NCI-H526 treated with DMSO at 0.1 percent for 48 hours (cell line): ENCODE results near the gene NPVF.

Source experiments
- DNase-seq: peaks from one replicate; lab custom pipeline; 2025; lab: John Stamatoyannopoulos, UW

Gene NPVF

DNA sequence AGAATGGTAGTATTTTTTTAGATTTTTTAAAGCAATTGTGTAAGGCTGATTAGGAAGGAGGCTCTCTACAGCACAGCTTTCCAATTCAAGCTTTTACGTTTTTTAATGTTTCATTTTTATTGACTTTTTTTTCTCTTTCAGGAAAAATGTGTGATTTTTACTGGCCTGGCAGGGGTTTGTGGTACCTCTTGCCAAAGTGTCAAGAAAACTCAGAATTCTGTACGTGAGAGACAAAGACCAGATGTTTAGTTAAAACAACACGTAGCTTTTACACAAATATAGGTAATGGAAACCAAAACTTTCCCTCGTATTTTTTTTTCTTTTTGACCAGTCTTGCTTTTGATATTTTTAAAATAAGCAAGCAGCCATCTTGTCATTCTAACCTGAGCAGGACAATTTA is 6.0 kb upstream of the NPVF start:
- DNase-seq, result no peak

DNA sequence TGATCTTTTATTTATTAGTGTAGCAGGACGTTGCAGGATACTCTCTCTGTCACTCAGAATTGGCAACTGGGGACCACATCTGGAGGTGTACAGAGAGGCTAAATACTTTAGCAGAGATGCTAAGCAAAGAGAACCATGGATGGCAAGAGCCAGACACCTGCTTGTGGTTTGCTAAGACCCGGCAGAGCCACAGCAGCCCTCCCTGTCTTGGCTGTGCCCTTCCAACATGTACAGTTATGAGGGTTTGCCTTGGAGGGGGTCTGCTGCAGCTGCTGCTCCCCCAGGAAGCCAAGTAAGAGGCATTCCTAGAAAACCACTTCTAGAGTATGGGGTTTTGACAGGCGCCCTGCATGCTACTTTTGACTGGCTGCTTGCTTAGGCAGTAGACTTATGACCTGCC is 5.1 kb downstream of the NPVF start:
- DNase-seq, result no peak

DNA sequence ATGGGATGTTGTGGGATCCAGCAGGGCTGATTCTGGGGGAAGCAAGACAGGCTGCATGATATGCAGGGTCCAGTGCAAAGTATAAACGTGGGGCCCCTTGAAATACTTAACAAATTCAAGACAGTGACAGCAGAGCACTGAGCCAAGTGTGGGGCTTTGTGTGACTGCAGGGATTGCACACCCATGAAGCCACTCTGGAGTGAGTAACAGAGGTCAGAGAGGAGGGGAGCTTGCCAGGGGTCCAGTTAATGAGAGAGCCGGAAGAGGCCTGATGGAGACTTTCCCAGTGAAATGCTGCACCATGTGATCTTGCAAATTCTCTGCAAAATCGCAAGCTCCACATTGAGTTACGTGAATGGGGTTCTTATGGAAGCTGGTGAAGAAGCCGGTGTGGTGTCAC is 5.6 kb downstream of the NPVF start:
- DNase-seq, result no peak

DNA sequence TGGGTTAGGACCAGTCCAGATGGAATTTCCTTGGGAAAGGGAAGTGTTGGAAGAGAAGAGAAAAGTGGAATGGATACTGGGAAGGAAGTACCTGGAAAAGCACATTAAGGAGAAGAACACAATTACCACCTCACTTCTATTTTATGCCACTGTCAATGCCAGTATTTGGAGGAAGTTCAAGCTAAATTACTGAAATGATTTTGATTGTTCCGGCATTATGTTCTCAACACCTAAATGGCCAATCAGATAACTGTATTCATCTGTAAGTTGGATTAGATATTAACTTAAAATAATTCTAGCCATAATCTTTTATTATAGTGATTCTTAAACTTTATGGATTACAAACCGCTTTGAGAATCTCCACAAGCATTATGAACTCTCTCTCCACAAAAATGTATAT is 7.3 kb downstream of the NPVF start:
- no peak for DNase-seq

DNA sequence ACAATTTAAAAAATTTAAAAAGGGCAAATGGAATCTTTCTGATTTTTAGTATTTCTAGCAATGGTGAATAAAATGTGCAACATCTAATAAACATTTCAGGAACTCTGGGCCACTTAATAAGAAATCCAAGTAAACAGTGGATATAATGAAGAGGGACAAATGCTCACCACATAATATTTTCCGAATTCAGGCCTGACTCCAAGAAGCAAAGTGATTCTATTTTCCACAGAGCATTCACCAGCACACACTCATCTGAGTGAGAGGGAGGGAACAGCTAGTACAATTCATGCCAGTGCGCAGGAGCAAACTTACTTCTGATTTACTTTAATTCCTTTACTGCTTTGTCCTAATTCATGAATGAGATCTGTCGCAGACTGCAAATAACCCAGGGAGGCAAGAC is 10.1 kb downstream of the NPVF start:
- no peak for DNase-seq

DNA sequence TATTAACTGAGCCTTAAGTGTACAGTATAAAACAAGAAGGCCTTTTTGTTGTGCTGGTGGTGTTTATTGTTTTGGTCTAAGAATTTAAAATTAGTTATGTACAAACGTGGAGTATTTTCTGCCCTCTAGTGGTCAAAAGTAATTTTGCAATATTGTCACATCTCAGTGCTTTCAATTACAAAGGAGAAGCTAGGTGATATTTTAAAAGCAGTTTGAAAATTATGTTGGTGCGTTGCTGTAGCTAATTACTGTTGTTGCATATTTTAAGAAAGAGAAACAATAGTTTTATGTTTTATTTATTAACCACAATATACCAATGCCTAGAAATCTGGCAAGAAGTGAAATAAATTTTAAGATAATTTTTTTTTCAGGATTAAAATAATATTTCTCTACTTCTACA is 11.4 kb downstream of the NPVF start:
- peak; percentile 24 for DNase-seq

DNA sequence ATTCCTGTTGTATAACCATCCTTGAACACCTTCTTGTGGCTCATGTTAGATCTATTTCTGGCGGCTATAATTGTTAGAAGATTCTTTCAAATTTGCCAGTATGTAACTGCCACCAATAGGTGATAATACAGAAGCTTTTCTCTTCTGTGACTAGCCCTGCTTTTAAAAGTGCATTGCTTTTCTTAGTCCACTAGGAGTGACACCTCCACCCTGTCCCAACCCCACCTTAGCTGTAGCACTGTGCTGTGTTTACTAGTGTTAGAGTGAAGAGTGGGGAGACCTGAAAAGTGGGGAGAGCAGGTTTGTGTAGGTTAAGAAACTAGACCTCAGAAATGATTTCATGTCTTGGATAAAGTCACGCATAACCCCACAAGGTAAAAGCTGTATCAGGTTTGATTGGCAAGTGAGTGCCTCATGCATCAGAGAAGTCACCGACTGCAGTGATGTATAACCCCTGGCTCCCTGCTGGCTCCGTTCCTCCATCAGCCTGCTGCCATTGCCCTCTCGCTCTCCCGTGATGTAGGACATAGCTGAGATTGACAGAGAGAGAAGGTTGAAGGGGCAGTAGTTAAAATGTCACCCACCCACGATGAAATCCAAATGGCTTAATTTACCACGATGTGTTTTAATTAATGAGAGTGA is 12.5 kb downstream of the NPVF start:
- no peak for DNase-seq

DNA sequence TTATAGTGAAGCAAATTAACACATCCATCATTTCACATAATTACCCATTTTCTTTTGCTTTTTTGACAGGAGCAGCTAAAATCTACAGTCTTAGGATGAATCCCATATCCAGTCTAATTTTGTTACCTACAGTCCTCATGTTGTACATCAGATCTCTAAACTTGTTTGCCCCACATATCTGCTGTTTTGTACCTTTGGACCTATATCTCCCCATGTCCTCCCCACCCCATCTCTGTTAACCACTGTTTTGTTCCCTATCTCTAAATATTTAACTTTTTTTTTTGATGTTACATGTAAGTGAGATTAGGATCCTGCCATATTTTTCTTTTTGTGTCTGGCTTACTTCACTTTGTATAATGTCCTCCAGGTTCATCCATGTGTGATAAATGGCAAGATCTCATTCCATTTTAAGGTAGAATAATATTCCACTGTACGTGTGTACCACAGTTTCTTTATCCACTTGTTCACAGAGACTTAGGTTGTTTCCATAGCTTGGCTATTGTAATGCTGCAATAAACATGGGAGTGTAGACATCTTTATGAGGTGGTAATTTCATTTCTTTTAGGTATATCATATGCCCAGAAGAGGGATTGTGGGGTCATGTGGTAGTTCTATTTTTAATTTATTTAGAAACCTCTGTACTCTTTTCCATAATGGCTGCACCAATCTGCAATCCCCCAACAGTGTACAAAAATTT is 19.6 kb downstream of the NPVF start:
- DNase-seq, result no peak

DNA sequence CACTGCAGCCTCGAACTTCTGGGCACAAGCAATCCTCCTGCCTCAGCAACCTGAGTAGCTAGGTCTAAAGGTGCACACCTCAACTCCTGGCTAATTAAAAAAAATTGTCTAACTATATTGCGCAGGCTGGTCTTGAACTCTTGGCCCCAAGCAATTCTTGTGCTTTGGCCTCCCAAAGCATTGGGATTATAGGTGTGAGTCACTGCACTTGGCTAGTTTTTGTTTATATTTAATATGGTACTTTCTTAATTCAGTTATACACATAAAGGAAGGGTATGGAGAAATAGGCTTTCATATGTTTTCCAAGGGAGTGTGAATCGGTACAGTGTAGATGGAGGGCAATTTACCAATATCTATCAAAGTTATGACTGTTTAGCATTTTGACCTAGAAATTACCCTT is 20.4 kb downstream of the NPVF start:
- DNase-seq, result no peak

DNA sequence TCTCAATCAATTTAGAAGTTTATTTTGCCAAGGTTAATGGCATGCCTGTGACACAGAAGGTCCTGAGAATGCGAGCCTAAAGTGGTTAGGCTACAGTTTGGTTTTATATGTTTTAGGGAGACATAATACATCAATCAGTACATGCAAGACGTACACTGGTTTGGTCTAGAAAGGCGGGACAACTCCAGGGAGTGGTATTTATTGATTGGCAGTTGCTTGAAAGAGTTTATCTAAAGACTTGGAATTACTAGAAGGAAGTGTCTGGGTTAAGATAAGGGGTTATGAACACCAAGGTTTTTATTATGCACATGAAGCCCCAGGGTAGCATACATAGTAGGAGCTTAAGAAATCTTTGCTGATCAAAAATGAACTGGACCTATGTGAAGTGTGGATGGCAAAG is 21.5 kb downstream of the NPVF start:
- DNase-seq, result no peak

DNA sequence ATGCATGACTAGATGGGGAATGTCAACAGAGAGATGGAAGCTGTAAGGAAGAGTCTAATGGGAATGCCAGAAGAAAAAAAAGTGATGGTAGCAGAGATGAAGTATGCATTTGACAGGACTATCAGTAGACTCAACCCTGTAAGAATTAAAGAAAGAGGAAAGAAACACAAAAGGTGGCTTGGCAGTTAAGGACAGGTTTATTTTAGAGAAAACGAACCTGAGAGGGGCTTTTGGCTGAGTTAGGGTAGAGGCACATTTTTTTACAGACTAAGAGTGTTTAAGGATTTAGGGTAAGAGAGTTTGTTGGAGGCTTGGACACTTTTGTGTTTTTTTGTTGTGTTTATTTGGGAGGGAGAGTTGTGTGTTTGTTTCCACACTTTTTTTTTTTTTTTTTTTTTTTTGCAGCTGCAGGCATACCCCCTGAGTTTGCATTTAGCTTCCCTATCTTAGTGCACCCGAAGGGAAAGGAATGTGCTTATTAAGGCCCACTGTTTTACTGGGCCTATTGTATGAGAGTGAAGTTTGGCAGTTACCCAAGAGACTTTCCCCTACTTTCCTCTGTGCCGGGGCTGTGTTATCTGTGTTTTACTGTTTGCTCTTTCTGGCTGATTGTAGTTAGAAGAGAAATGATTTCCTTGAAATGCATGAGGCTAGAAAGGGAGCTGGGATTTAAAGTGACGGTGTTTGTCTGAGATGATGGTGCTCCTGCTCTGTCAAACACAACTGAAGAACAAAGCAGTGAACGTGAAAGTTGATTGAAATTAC is 32.0 kb downstream of the NPVF start:
- DNase-seq, result no peak

DNA sequence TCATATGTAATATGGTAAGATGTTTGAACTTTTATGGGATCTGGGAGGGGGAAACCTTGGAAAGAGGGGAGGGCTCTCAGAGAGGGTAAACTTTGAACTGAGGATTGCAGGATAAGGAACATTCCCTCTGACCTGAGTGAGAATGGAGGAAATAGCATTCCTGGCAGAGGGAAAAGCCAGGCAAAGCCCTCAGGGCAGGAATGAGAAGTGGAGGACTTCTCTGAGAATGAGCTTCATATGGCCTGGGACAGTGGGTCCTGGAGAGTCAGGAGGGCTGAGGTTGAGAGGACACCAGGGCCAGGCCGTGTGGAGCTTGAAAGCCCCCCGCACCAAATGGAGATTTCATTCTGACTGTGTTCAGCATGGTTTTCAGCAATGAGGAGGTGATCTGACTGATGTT is 34.2 kb downstream of the NPVF start:
- DNase-seq, result no peak

DNA sequence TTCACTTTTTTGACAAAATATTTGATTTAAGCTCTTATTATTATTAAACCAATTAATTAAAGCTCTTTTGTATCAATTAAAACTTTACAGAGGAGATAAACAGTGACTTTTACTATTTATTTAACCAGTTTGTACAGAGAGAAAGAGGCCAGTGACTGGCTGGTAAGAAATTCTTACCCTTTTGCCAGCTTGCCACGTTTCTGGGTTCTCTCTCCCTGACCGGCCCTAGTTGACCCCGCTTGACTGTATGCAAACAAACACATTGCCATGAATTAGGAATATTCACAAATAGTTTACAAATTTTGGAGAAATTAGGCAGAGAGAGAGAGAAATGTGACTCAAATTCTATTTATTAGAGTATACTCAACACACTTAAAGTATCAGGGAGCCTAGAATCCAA is 36.2 kb downstream of the NPVF start:
- DNase-seq, result no peak

DNA sequence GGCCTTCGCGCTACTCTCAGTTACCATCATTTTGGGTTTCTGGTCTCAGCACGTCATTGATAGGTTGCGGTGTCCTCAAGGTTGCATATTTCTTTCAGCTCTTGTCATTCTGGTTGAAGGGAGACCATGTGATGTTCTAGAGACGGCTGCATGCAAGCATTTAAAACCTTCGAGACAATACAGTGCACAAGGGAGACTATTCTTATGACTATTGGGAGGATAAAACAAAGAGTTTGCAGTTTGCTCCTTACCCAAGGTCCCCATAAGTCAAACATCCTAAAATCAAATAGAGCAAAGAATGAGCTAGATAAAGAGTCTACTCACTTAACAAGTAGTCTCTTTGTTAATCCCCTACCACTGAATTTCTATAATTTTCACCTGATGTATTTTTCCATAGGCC is 39.1 kb downstream of the NPVF start:
- no peak for DNase-seq

DNA sequence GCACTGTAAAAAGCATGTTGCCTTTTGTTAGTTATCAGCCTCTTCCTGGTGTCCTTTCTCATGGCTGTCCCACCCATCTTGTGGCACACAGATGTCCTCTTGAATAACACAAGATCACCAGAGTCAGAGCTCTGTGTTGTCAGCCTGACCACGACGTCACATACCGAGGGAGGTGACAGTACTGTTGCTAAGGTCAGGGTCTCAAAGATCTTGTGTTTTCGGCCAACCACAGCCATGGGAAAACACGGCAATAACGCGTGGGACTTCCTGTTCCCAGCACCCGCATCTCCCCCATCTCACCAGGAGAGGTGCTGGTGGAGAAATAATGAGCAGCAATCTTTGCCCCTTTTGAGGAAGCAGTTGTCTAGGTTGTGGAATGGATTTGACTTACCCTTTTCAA is 40.4 kb downstream of the NPVF start:
- no peak for DNase-seq

DNA sequence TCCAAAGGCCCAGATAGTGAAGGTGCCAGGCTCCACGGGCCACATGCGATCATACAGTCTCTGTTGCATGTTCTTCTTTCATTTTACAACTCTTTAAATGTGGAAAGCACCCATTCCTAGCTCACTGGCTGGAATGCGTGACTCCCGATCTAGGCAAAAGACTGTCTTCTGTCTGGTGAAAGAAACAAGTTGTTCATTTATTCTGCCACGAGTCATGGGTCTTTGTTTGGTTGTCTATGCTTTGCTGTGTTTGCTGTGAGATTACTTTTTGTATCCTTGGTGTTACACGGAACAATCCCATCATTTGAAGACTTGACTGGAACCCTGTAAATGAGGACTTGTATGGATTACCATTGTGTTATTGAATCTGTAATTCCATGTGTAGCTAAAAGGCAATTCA is 41.9 kb downstream of the NPVF start:
- no peak for DNase-seq

DNA sequence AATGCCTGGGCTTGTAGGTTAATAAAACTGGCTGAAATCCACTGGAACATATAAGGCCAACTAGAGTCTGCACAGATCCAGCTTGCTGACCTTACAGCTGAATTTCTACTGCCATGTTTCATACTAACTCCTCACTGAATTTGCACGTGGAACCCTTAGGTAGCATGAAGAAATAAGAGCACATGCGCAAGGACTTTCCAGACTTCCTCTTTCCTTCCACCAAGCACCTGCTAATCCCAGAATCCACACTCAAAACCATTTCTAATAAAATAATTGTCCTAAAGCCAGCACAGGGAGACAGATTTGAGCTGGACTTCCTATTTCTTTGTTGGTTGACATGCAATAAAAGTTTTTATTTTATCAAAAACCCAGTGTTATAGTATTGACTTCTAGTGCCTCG is 46.8 kb downstream of the NPVF start:
- DNase-seq, result no peak

DNA sequence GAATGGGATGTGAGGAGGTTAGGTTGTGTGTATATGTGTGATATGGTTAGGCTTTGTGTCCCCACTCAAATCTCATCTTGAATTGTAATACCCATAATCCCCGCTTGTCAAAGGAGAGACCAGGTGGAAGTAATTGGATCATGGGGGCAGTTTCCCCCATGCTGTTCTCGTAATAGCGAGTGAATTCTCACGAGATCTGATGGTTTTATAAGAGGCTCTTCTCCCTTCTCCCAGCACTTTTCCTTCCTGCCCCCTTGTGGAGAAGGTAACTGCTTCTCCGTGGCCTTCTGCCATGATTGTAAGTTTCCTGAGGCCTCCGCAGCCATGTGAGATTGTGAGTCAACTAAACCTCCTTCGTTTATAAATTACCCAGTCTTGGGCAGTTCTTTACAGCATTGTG is 47.3 kb downstream of the NPVF start:
- DNase-seq, result no peak

DNA sequence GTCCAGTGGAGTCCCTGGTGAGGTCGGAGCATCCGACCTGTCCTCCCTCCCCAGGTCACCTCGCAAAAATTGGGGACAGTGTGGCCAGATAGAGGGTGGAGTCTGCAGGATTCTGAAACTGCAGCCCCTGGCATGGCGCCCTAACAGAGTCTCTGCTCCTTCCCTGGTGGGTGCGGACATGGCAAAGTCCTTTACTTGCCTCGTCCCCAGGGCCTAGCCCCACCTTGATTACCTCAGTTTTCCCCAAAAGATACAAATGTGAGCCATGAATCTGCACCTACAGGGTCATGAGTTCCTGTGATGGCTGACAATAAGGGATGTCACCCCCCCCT is 47.7 kb downstream of the NPVF start:
- DNase-seq, result no peak

DNA sequence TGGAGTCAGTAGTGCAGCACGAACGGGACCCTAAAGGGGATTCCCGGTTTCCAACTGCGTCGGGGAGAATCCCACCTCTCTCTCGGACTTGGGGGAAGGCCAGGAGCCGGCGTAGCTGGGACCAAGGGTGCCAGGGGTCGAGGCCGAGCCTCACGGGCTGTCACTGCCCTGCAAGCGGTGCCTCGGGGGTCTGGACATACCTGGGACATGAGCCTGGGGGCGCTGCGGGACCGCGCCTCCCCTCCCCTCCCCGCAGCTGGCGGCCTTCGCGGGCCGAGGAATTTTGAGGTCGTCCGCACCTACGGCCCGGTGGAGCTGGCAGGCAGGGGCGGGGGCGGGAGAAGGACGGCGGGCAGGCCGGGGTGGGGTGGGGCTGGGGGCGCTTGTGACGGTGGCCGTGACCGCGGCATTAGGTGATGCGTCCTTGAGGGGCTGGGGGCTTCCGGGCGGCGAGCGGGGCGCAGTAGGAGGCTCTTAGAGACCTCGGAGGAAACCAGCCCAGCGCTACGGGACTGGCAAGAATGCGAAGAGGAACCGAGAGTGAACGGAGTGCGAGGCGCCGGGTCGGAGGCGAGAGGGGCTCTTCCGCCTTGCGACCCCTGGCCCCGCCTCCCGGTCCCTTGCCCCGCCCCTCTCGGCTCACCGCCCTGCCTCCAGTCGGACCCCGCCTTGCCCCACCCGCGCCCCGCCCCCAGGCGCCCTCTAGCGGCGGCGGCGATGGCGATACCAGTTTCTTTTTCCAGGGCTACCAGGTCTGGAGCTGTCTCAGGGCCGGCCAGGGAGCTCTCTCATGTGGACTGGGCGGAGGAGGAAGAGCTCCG is 48.3 kb downstream of the NPVF start:
- DNase-seq, result peak; percentile 73

DNA sequence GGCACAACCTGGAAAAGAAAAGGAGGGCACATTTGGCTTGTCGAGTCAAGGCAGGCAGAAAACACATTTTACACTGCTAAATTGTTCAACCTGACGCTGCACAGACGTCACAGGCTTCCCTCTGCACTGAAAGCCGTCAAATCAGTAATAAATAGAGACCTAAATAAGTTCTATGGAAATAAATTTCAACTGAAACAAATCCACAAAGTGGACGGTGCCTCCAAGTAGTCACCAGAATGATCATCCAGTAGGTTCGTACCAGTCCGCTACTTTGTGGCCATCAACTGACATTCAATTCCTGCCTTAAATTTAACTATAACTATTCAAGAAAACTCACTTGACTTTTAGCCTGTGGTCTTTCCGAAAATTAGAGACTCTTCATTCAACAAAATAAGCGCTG is 49.0 kb downstream of the NPVF start:
- DNase-seq, result no peak
